MM.1S (cell line): ENCODE measurements around the gene FOXP1.

Experiments
- CTCF ChIP-seq: fragments of 300-600 bp; sonication (generic); IDR thresholded peaks from 2 replicates; pipeline ENCODE4 v1.5.1; 2016; ENCODE audit warnings: antibody characterized with exemption, low read length, mixed read lengths
- EZH2 ChIP-seq: fragments of 300-600 bp; sonication (generic); optimal IDR thresholded peaks from 2 replicates; pipeline ENCODE3; 2017; ENCODE audit warnings: low read depth, mild to moderate bottlenecking, antibody characterized with exemption, low read length, mixed read lengths
- EZH2phosphoT487 ChIP-seq: fragments of 300-600 bp; sonication (generic); IDR thresholded peaks from 2 replicates; pipeline ENCODE4 v1.6.1; 2018; ENCODE audit warnings: antibody characterized with exemption, low read length

GRCh38 chr3:71053495-71053894, 530.0 kb downstream of the FOXP1 start:
- TF ChIP-seq CTCF (no peak), EZH2 (no peak), EZH2phosphoT487 (no peak)
